ENCODE results near the gene C16orf96. TPM values are rescaled to one million over a fixed set of nuclear protein-coding genes. Genes with fewer than 3 reads are reported as not detected.

C16orf96 gene
- total and polyA plus RNA-seq, 4 donors: 0.06 to 0.25 (median 0.08) TPM

DNA sequence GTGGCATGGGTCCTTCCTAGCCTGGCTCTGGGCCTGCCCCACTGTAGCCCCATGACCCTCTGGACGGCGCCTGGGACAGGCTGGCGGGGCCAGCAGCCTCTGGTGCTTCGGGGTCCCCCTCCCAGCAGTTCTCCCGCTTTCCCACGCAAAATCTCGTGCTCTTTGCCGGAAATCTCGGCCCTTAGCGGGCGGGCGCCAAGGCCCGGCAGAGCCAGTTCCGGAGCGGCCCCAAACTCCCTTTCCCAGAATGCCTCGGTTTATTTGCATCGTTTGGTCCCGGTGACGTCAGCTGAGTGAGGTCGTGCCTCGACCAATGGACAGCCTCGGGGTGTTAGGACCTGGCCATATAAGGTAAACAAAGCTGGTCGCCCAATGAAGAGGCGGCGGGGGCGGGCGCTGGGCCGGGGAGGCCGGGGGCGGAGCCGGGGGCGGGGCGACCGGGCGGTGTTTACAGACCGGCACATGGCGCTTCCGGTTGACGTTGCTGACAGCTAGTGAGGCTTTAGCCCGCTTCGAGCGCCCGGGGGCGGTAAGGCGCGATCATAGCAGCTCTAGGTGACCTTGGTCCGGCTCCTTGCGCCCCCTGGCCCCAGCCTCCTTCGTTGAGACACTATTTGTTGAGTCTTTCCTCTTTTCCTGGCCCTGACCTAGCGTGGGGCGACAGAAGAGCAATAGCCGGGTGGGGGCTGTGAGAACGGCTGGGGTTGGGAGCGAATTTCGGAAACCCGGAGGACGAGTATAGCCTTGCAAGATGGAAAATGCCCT lies 60.1 kb downstream of the C16orf96 start (continued):
- TF ChIP-seq ZBTB33 (IDR thresholded peaks at IDR 0.05) (peak; percentile 99), RXRA (IDR thresholded peaks at IDR 0.05) (peak in 1 of 2 donors; percentile 60), HNF4A (conservative IDR thresholded peaks at IDR 0.05) (peak in 1 of 2 donors; percentile 20), GABPA (IDR thresholded peaks at IDR 0.05 in 1 of 2, conservative IDR thresholded peaks at IDR 0.05 in 1 of 2) (peak in 1 of 2 donors; percentile 87)

DNA sequence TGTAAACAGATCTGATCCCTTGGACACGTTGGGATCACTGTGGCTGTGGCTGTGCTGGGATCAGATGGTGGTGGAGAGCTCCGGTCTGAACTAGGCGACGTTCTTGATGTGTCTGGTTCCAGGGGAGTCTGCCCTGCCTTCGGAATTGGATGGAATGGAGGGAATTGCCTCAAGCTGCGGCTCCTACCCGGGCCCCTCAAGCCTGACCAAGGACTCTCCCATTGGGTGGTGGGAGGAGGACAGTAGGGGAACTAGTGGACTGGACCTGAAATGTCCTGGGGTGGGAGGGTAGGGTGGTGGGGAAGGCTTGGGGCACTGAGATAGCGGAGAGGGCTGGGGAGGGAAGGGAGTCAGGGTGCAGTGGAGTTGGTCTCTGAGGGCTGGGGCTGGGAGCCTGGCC lies 61.7 kb downstream of the C16orf96 start:
- no peak for DNase-seq (ENCODE audit: low spot score)
- TF ChIP-seq HNF4A (conservative IDR thresholded peaks at IDR 0.05) (no peak), RXRA (IDR thresholded peaks at IDR 0.05) (no peak), TAF1 (conservative IDR thresholded peaks at IDR 0.05) (no peak), SP1 (IDR thresholded peaks at IDR 0.05) (no peak), JUND (IDR thresholded peaks at IDR 0.05) (no peak), HNF4G (IDR thresholded peaks at IDR 0.05) (no peak), NR2F2 (IDR thresholded peaks at IDR 0.05) (no peak), GABPA (IDR thresholded peaks at IDR 0.05 in 1 of 2, conservative IDR thresholded peaks at IDR 0.05 in 1 of 2) (no peak), RAD21 (IDR thresholded peaks at IDR 0.05) (no peak), FOXA1 (IDR thresholded peaks at IDR 0.05) (no peak), ZBTB33 (IDR thresholded peaks at IDR 0.05) (no peak)
- TF ChIP-seq, protein P1, sequence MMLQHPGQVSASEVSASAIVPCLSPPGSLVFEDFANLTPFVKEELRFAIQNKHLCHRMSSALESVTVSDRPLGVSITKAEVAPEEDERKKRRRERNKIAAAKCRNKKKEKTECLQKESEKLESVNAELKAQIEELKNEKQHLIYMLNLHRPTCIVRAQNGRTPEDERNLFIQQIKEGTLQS (IDR thresholded peaks at IDR 0.05): no peak
- TF ChIP-seq, protein P2, sequence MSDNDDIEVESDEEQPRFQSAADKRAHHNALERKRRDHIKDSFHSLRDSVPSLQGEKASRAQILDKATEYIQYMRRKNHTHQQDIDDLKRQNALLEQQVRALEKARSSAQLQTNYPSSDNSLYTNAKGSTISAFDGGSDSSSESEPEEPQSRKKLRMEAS (IDR thresholded peaks at IDR 0.05): no peak
- Histone ChIP-seq H3K9ac (ENCODE audit: low read depth in 1 of 2, low read length in 2 of 2) (peak overlapping the region; percentile 75 to 99), H3K4me1 (ENCODE audit: control insufficient read depth in 4 of 4, insufficient read depth in 4 of 4, low read length in 3 of 4) (peaks cover 12 to 53% (median 34%) of the 10 kb centered on the region in 4 donors), H3K27me3 (ENCODE audit: control insufficient read depth in 4 of 4, insufficient read depth in 4 of 4, low read length in 3 of 4) (no peaks in the 10 kb centered on the region), H3K9me3 (ENCODE audit: control insufficient read depth in 4 of 4, low read length in 3 of 4) (no peaks in the 10 kb centered on the region), H3K36me3 (ENCODE audit: control insufficient read depth in 4 of 4, insufficient read depth in 3 of 4, low read depth in 1 of 4, low read length in 3 of 4) (no peaks in the 10 kb centered on the region), H3K27ac (ENCODE audit: low read depth in 1 of 2, low read length in 2 of 2) (peak overlapping the region; percentile 95 to 100), H3K4me3 (ENCODE audit: low read depth in 1 of 3, low read length in 3 of 3) (peak overlapping the region in 2 of 3 donors; percentile 12 to 26)
- WGBS: 77% methylated on average over 8 of the region's 8 CpGs

GRCh38 chr16:4618645-4619418 lies 62.7 kb downstream of the C16orf96 start:
- Histone ChIP-seq H3K4me3 (ENCODE audit: low read depth in 1 of 3, low read length in 3 of 3) (no peak overlapping the region), H3K4me1 (ENCODE audit: control insufficient read depth in 4 of 4, insufficient read depth in 4 of 4, low read length in 3 of 4) (peaks cover 12 to 47% (median 30%) of the 10 kb centered on the region in 4 donors), H3K36me3 (ENCODE audit: control insufficient read depth in 4 of 4, insufficient read depth in 3 of 4, low read depth in 1 of 4, low read length in 3 of 4) (no peaks in the 10 kb centered on the region), H3K27me3 (ENCODE audit: control insufficient read depth in 4 of 4, insufficient read depth in 4 of 4, low read length in 3 of 4) (no peaks in the 10 kb centered on the region), H3K27ac (ENCODE audit: low read depth in 1 of 2, low read length in 2 of 2) (peak overlapping the region; percentile 95 to 100), H3K9me3 (ENCODE audit: control insufficient read depth in 4 of 4, low read length in 3 of 4) (no peaks in the 10 kb centered on the region), H3K9ac (ENCODE audit: low read depth in 1 of 2, low read length in 2 of 2) (peak overlapping the region in 1 of 2 donors; percentile 99)
- no peak for DNase-seq (ENCODE audit: low spot score)
- WGBS: 54% methylated on average over 8 of the region's 8 CpGs
- TF ChIP-seq, protein P1 (IDR thresholded peaks at IDR 0.05): peak; percentile 29
- TF ChIP-seq RAD21 (IDR thresholded peaks at IDR 0.05) (peak; percentile 28 to 60), RXRA (IDR thresholded peaks at IDR 0.05) (peak; percentile 73 to 88), FOXA1 (IDR thresholded peaks at IDR 0.05) (no peak), EGR1 (IDR thresholded peaks at IDR 0.05; ENCODE audit: low read depth in 2 of 2) (peak in 1 of 2 donors; percentile 13), ZBTB33 (IDR thresholded peaks at IDR 0.05) (no peak)
- TF ChIP-seq, protein P3, sequence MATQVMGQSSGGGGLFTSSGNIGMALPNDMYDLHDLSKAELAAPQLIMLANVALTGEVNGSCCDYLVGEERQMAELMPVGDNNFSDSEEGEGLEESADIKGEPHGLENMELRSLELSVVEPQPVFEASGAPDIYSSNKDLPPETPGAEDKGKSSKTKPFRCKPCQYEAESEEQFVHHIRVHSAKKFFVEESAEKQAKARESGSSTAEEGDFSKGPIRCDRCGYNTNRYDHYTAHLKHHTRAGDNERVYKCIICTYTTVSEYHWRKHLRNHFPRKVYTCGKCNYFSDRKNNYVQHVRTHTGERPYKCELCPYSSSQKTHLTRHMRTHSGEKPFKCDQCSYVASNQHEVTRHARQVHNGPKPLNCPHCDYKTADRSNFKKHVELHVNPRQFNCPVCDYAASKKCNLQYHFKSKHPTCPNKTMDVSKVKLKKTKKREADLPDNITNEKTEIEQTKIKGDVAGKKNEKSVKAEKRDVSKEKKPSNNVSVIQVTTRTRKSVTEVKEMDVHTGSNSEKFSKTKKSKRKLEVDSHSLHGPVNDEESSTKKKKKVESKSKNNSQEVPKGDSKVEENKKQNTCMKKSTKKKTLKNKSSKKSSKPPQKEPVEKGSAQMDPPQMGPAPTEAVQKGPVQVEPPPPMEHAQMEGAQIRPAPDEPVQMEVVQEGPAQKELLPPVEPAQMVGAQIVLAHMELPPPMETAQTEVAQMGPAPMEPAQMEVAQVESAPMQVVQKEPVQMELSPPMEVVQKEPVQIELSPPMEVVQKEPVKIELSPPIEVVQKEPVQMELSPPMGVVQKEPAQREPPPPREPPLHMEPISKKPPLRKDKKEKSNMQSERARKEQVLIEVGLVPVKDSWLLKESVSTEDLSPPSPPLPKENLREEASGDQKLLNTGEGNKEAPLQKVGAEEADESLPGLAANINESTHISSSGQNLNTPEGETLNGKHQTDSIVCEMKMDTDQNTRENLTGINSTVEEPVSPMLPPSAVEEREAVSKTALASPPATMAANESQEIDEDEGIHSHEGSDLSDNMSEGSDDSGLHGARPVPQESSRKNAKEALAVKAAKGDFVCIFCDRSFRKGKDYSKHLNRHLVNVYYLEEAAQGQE (IDR thresholded peaks at IDR 0.05): peak; percentile 83

Data from liver (tissue), 9 donors.